Left lung (tissue), 10 donors: Measurements from ENCODE around the gene MICAL1. TPM values are rescaled to one million over a fixed set of nuclear protein-coding genes. Genes with fewer than 3 reads are reported as not detected.

Source experiments
- ATAC-seq: fragments of 200-7000 bp; cut with Tn5 transposase; one replicate; pipeline ENCODE4 v1.9.1; 2020; ENCODE audit warnings: moderate library complexity
- DNase-seq, 4 donors: peaks; one replicate each; pipeline ENCODE4 v3.0.0-alpha.2; 2013 to 2020
- H3K27ac ChIP-seq, 2 donors: fragments of 200-600 bp; sonication (generic) in 1 of 2; one replicate each; pipeline versions ENCODE4 v1.5.0 to v1.8.0; 2020 to 2021
- H3K27me3 ChIP-seq, 2 donors: fragments of 200-600 bp; sonication (generic) in 1 of 2; one replicate each; pipeline versions ENCODE4 v1.5.0 to v1.8.0; 2020 to 2021
- H3K36me3 ChIP-seq, 2 donors: fragments of 200-600 bp; sonication (generic) in 1 of 2; one replicate each; pipeline versions ENCODE4 v1.5.0 to v1.8.0; 2020 to 2021
- H3K4me1 ChIP-seq, 2 donors: fragments of 200-600 bp; one replicate each; pipeline ENCODE4 v1.8.0; 2021
- H3K4me3 ChIP-seq, 2 donors: fragments of 200-600 bp; sonication (generic) in 1 of 2; one replicate each; pipeline versions ENCODE4 v1.5.0 to v1.8.0; 2020 to 2021; ENCODE audit warnings: mild to moderate bottlenecking in 1 of 2
- H3K9me3 ChIP-seq, 2 donors: fragments of 200-600 bp; sonication (generic) in 1 of 2; one replicate each; pipeline versions ENCODE4 v1.5.0 to v1.8.0; 2020 to 2021
- CTCF ChIP-seq, 2 donors: fragments of 200-600 bp; sonication (generic) in 1 of 2; IDR thresholded peaks; one replicate each; pipeline versions ENCODE4 v1.5.0 to v1.8.0; 2021; ENCODE audit warnings: antibody characterized with exemption in 2 of 2
- intact Hi-C, 2 donors: fragments of 100-400 bp; cut with DNase I; formaldehyde crosslinking; loops; one replicate each; pipeline versions ENCODE4 v1.11.2 to v1.14.2; 2022
- polyA plus RNA-seq, 6 donors: library from polyadenylated mRNA; unstranded; fragments of 120-200 nt; gene quantifications; one replicate each; pipeline ENCODE4 v1.2.1, GENCODE V29; 2013; ENCODE audit not compliant: insufficient read length in 6 of 6
- total RNA-seq, 2 donors: library from RNA; stranded (reverse); fragmentation: NEBNext Ultra II Directional; extraction: Animal tissue kit (Norgen Biotek cat#: 25700); gene quantifications; one replicate each; pipeline ENCODE4 v1.2.1, GENCODE V29; 2021
- donor health status: DM: no; HTN: yes; CAD: no.
- donor health status: DM: no; HTN: no; CAD: no.

MICAL1 gene
- total and polyA plus RNA-seq, 8 donors: 55.7 to 70.9 (median 60.5) TPM

DNA sequence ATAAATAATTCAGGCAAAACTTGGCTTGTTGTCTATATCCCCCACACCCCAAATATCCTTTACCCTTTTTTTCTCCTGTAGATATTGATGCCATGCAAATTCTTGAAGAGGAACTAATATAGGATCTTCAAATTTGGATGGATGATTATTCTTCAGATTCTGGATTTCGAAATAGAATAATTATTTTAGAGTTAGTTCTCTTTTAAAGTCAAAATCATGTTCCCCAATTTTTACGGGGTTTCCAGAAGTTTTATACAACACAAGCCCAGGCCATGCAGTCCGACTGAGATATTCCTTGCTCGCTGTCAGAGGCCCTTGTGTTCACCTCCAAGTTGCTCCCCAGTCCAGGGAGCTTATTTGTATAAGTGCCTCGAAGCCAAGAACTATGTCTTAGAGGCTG, 19.5 kb downstream of the MICAL1 start:
- ATAC-seq: no peak
- no peaks in the 10 kb centered on the region for H3K9me3 ChIP-seq
- H3K36me3 ChIP-seq: no peaks in the 10 kb centered on the region
- H3K27ac ChIP-seq: no peak overlapping the region
- no peak for TF ChIP-seq CTCF (IDR thresholded peaks at IDR 0.05)
- intact Hi-C loops: no loop called here
- no peak overlapping the region for H3K4me3 ChIP-seq
- no peak for DNase-seq
- peaks cover 4% of the 10 kb centered on the region in 2 donors for H3K4me1 ChIP-seq
- no peaks in the 10 kb centered on the region for H3K27me3 ChIP-seq

DNA sequence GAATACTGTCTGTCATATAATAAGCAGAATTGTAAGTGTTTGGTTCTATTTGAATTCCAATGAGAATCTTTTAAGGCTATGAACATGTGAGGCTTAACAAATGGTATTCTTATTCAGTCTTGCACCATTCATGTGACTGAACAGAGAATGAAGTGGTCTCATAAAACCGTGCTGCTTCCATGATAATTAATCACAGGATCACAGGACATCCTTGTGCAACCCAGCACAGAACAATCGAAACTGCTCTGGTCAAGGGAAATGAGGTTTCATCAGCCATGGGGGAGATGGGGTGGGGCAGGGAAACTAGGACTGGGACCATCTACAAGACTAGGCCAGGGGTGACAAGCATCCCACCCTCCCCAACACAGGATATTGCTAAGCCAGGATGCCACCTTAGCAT, 21.1 kb downstream of the MICAL1 start:
- H3K36me3 ChIP-seq: no peaks in the 10 kb centered on the region
- no peak for TF ChIP-seq CTCF (IDR thresholded peaks at IDR 0.05)
- H3K4me1 ChIP-seq: no peaks in the 10 kb centered on the region
- intact Hi-C loops: no loop called here
- no peaks in the 10 kb centered on the region for H3K27me3 ChIP-seq
- H3K27ac ChIP-seq: no peak overlapping the region
- no peak overlapping the region for H3K4me3 ChIP-seq
- ATAC-seq (no peak), DNase-seq (no peak)
- H3K9me3 ChIP-seq: no peaks in the 10 kb centered on the region

DNA sequence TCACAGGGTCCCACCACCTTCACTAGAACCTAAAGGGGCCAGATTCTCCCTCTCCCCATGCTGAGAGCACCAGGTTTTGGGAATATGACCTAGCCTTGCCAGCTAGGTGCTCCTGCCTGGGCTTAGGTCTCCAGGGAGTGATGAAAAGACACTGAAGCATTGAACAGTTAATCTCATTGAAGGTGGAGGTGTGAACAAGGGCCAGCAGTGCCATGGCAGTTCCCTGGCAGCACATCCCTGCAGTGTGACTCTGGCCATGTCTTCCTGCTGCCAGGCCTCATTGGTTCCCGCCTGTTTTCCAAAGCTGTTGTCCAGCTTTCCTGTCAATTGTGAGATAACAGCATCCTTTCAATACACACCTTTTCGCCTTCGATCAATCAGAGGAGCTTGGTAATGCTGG, 26.1 kb downstream of the MICAL1 start:
- no peaks in the 10 kb centered on the region for H3K36me3 ChIP-seq
- intact Hi-C loops: no loop called here
- H3K4me1 ChIP-seq: no peaks in the 10 kb centered on the region
- no peaks in the 10 kb centered on the region for H3K9me3 ChIP-seq
- no peak overlapping the region for H3K4me3 ChIP-seq
- DNase-seq: no peak
- H3K27me3 ChIP-seq: no peaks in the 10 kb centered on the region
- no peak overlapping the region for H3K27ac ChIP-seq
- TF ChIP-seq CTCF (IDR thresholded peaks at IDR 0.05): no peak
- ATAC-seq: no peak

DNA sequence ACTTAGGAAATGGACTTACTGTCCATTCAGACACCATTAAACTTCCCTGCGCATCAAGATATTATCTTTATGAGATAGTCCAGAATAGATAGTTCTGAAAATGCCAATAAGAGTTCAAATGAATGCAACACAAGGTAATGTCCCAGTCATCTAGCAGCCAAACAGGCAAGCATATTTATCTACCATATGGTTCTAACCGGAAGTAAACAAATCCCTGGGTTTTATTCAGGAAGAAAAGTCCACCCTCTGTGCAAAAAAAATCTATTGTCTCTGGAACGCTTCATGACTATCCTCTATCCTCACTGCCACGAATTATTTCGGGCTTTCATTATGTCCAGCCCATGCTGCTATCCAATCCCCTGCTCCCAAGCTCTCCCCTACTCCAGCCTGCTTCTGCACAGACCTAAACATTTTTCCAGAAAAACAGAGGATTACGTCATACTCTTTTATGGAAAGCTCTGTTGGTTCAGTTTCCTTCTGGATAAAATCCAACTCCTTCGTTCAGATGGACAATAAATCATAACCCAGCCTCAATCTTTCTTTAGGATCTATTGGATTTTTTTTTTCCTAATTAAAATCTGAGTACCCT, 26.6 kb downstream of the MICAL1 start:
- Histone ChIP-seq H3K9me3 (no peaks in the 10 kb centered on the region), H3K4me1 (no peaks in the 10 kb centered on the region), H3K27me3 (no peaks in the 10 kb centered on the region), H3K36me3 (no peaks in the 10 kb centered on the region), H3K27ac (no peak overlapping the region), H3K4me3 (no peak overlapping the region)
- intact Hi-C loops: no loop called here
- DNase-seq (peak in 2 of 4 donors; percentile 31 to 63), ATAC-seq (peak; percentile 53)
- no peak for TF ChIP-seq CTCF (IDR thresholded peaks at IDR 0.05)

DNA sequence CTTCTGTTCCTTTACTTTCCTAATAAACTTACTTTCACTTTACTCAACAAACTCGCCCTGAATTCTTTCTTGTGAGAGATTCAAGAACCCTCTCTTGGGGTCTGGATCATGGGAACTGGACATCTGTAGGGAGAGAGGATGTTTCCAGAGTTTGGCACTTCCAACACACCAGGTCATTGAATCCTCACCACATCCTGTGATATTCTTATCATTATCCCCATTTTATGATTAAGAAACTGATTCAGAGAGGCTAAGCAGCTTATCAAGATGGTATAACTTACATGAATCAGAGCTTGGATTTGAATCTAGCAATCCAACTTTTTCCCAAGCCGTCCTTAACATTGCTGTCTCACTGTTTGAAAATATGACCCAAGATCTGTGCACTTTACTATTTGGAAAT, 30.6 kb downstream of the MICAL1 start:
- DNase-seq (no peak), ATAC-seq (no peak)
- H3K9me3 ChIP-seq: no peaks in the 10 kb centered on the region
- no peak for TF ChIP-seq CTCF (IDR thresholded peaks at IDR 0.05)
- H3K4me3 ChIP-seq: no peak overlapping the region
- H3K4me1 ChIP-seq: no peaks in the 10 kb centered on the region
- intact Hi-C loops: no loop called here
- no peaks in the 10 kb centered on the region for H3K36me3 ChIP-seq
- H3K27ac ChIP-seq: no peak overlapping the region
- no peaks in the 10 kb centered on the region for H3K27me3 ChIP-seq
